Activated CD4-positive, alpha-beta T cell treated with anti-CD3 and anti-CD28 coated beads for 24 hours (primary cell): Measurements from ENCODE around the gene SLC26A11.
"Not testable (repeated sequence)": the region's sequence is repeated elsewhere in the genome, so short reads cannot be mapped to it uniquely, and the experiment has no call there.

Experiments used
- DNase-seq, 2 donors: peaks; one replicate each; pipeline ENCODE4 v3.0.0-alpha.2; 2020; ENCODE audit warnings: low read depth in 2 of 2

The SLC26A11 gene

GRCh38 chr17:80260791-80261158, 40.5 kb downstream of the SLC26A11 start, which contains the start of gene RNF213:
TSS of gene RNF213 (plus strand) at chr17:80260852. CDS start at chr17:80263682, 2,830 bp downstream.
- no peak for DNase-seq

- peak in 1 of 2 donors; percentile 53 for DNase-seq
Observed at GRCh38 chr17:80261159-80261894, 41.1 kb downstream of the SLC26A11 start.

GRCh38 chr17:80261895-80262279, 41.7 kb downstream of the SLC26A11 start:
- no peak for DNase-seq

- DNase-seq: no peak
Observed at GRCh38 chr17:80262291-80262690, 42.1 kb downstream of the SLC26A11 start.

DNA sequence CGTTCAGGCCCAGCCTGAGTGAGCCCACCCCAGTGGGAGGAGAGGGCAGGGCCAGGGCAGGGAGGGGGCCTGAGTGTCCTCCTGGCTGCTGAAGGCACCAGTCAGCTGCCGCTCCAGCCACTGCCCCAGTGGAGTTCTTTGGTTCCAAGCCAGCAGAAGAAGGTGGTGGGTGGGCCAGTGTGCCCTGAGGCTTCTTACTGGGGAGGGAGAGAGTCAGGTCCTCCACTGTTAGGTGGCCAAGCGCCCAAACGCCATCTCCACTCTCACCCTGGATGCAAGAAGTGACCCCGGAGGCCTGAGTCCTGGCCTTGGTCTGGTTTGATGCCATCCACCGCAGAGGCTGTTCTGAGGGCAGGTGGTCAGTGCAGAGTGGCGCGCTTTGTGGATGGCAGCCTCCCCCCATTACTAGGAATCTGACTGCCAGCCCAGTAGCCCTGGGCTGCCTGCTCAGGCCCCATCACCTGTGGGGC, 42.6 kb downstream of the SLC26A11 start:
- DNase-seq: no peak

DNA sequence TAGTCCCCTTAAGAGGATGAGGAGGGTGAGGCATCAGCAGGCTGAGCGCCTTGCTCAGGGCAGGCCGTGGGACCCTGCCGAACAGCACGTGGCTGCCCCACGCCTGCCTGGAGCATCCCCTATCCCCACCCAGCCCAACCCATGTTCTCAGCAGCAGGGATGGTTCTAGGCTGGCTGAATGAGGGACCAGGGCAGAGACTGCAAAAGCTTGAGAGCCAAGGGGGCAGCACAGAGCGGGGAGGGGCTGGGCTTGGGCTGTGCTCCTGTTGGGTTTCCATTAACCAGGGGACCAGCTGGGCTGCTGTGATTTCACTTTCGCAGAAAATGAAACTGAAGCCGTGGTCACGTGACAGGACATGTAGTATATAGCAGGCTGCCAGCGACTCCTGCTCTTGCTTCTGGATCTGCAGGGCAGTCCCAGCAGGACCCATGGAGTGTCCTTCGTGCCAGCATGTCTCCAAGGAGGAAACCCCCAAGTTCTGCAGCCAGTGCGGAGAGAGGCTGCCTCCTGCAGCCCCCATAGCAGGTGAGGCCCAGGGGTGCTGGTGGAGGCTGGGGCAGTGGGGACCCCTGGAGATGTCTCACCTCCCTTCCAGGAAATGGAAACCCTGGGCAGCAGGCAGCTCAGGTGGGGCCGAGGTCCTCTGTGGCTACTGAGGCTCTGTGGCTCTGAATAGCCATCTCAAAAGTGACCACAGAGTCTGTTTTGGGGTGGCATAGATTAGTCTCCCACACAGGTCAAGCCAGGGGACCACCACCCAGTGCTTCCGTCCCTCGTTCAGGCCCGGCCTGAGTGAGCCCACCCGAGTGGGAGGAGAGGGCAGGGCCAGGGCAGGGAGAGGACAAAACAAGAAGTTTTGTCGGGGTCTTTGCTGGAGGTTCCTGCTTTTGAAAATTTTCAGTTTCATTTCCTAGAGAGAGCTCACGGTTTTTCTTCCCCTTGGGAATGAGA, 43.3 kb downstream of the SLC26A11 start:
- peak; percentile 79 to 81 for DNase-seq

- no peak for DNase-seq
Observed at GRCh38 chr17:80264205-80265075, 44.2 kb downstream of the SLC26A11 start.

DNA sequence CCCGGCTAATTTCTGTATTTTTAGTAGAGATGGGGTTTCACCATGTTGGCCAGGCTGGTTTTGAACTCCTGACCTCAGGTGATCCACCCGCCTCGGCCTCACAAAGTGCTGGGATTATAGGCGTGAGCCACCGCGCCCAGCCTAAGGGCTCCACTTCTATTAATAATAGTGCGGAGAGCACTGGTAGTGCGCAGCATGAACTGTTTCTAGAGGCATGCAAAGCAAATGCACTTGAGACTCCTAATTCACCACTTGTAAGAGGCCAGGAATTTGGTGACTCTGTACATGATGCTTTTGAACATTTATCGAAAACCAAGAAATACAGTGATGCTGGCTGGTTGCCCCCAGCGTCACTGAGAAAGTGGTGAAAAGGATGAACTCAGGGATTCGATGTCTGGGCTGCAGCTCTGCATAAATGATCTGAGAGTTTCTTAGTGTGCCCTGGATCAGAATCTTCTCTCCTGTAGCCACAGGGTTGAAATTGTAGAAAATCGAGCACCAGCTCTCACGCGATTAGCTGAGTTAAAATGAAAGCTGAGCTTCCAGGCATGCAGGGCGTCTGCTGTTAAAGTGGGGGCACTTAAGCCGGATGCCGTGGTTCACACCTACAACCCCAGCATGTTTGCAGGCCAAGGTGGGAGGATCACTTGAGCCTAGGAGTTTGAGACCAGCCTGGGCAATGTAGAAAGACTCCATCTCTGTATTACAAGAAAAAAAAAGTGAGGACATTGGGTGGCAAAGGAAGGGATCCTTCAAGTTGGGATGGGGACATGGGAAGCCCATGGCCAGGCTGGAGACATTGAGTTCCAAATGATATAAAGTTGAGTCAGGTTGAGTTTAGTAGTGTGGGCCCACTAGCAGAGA, 45.2 kb downstream of the SLC26A11 start:
- peak in 1 of 2 donors; percentile 50 for DNase-seq

GRCh38 chr17:80267391-80267790, 47.2 kb downstream of the SLC26A11 start:
- no peak for DNase-seq

- DNase-seq: no peak
Observed at GRCh38 chr17:80268427-80268826, 48.2 kb downstream of the SLC26A11 start.

DNA sequence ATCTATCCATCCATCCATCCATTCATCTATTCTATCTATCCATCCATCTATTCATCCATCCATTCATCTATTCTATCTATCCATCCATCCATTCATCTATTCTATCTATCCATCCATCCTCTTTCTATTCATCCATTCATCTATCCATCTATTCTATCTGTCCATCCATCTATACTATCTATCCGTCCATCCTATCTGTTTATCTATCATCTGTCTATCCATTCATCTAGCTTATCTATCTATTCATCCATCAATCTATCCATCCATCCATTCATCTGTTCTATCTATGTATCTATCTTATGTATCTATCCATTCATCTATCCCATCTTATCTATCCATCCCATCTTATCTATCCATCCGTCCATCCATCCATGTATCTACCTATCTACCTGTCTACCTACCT, 49.2 kb downstream of the SLC26A11 start:
- DNase-seq: no peak

DNA sequence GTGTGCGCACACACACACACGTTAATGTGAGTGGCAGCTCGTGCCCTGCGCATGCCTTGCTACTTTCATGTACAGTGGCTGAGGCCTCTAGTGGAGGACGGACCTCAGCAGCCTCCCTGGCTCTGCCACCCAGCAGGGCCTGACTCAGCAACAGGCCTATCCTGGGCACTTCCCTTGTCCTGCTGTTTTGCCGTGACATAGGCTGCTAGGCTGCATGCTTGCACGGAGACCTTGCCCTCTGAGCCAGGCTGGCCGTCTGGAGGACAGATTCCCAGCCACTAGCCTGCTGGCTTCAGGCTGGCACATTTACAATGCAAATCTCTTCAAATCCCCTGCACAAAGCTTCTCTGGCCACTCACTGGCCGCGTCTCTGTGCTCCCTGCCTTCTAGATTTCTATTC, 49.9 kb downstream of the SLC26A11 start:
- no peak for DNase-seq

DNA sequence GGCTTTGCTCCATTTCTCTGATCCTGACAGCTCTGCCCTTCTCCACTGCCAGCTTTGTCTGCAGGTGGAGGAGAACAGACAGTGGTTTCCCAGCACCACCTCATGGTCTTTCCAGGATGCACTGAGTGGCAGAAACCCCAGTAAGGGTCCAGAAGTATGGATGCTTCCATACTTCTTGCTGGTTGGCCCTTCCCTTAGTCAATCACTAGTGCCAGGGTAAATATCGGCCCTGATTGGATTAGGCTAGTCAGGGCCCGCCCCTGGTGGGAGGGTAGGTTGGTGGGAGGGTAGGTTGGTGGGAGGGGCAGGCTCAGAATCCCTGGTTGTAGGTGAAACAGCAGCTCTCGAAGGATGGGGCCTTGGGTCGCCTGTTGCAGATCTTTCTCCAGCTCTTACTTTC, 50.6 kb downstream of the SLC26A11 start:
- peak in 1 of 2 donors; percentile 51 for DNase-seq

DNA sequence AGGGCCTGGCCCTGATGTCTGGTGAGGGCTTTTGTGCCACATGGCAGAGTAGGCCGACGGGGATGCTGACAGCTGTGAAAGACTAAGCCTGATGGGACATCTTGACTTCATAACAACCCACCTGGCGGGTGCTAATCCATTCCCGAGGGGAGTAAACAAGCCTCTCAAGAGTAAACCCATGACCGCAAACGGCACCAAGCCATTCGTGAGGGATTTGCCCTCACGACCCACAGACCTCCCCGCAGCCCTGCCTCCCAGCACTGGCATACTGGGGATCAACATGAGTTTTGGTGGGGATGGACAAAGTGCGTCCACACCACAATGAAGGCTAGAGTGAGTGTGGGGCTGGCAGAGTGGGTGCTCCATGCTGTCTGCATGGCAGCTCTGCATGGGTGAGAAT, 52.1 kb downstream of the SLC26A11 start:
- no peak for DNase-seq

GRCh38 chr17:80274331-80274730, 54.1 kb downstream of the SLC26A11 start:
- no peak for DNase-seq

DNA sequence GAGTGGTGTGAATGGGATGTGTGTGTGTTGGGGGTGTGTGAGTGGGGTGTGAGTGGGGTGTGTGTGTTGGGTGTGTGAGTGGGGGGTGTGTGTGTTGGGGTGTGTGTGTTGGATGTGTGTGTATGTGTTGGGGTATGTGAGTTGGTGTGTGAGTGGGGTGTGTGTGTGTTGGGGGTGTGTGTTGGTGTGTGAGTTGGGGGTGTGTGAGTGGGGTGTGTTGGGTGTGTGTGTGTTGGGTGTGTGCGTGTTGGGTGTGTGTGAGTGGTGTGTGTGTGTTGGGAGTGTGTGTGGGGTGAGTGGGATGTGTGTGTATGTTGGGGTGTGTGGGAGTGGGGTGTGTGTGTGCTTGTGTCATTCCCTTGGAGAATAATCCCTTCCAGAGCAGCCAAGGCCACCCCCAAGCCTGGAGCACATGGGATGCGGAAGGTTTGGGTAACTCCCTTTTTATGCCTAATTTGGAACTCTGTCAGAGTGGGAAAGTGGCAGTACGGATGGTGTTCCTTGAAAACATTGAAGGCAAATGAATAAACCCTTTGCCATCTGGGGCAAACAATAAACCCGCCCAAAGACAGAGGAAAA, 54.7 kb downstream of the SLC26A11 start:
- no peak for DNase-seq

GRCh38 chr17:80275857-80276256, 55.6 kb downstream of the SLC26A11 start:
- not testable (repeated sequence) for DNase-seq

GRCh38 chr17:80277751-80278671, 57.8 kb downstream of the SLC26A11 start:
- DNase-seq: no peak

DNA sequence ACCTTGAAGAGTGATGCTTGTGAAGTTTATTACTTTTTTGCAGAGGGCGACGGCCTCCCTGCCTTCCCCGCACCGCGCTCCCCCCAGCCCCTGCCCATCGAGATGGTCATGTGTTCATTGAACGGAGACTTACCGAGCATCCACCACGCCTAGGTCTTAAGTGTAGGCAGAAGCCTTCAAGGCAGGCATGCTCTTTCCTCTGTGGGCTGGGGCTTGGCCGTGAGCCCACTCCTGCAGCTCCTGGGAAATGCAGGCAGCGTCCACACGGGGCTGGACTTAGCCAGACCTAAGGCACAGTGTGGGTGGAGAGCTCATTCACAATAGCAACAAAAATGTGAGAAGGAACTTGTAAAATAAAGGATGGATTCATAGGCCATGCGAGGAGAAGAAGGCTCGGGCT, 59.7 kb downstream of the SLC26A11 start:
- DNase-seq: no peak
